Smooth muscle cell (in vitro differentiated cells): ENCODE results near the gene SENP2. TPM values are rescaled to one million over a fixed set of nuclear protein-coding genes. Genes with fewer than 3 reads are reported as not detected.

Experiments used
- DNase-seq: peaks from one replicate; lab custom pipeline; 2025; ENCODE audit not compliant: unreplicated experiment; lab: John Stamatoyannopoulos, UW
- H2AFZ ChIP-seq: fragments of 200-600 bp; sonication (generic); 2 replicates; pipeline ENCODE4 v1.6.0; 2016; ENCODE audit warnings: antibody characterized with exemption, low read depth, mild to moderate bottlenecking
- H3F3A ChIP-seq: fragments of 200-600 bp; sonication (generic); 2 replicates; pipeline ENCODE4 v1.6.0; 2017; ENCODE audit warnings: antibody characterized with exemption, low read depth
- H3K27ac ChIP-seq: fragments of 200-600 bp; sonication (generic); 2 replicates; pipeline ENCODE4 v1.5.1; 2016; ENCODE audit warnings: low read depth, mild to moderate bottlenecking
- H3K27me3 ChIP-seq: fragments of 200-600 bp; sonication (generic); 2 replicates; pipeline ENCODE4 v1.6.1; 2016; ENCODE audit warnings: low read depth, mild to moderate bottlenecking
- H3K36me3 ChIP-seq: fragments of 200-600 bp; sonication (generic); 2 replicates; pipeline ENCODE4 v1.5.1; 2016; ENCODE audit warnings: low read depth
- H3K4me1 ChIP-seq: fragments of 200-600 bp; sonication (generic); 2 replicates; pipeline ENCODE4 v1.5.1; 2016; ENCODE audit warnings: low read depth
- H3K4me2 ChIP-seq: fragments of 200-600 bp; sonication (generic); 2 replicates; pipeline ENCODE4 v1.6.0; 2016; ENCODE audit warnings: mild to moderate bottlenecking
- H3K4me3 ChIP-seq: fragments of 200-600 bp; sonication (generic); 2 replicates; pipeline ENCODE4 v1.5.1; 2016; ENCODE audit warnings: mild to moderate bottlenecking
- H3K79me2 ChIP-seq: fragments of 200-600 bp; sonication (generic); 2 replicates; pipeline ENCODE4 v1.6.0; 2016; ENCODE audit warnings: low read depth, mild to moderate bottlenecking
- H3K9ac ChIP-seq: fragments of 200-600 bp; sonication (generic); 2 replicates; pipeline ENCODE4 v1.6.0; 2016; ENCODE audit warnings: low read depth
- H3K9me3 ChIP-seq: fragments of 200-600 bp; sonication (generic); replicated peaks from 2 replicates; pipeline ENCODE4 v1.5.1; 2016; ENCODE audit warnings: low read depth
- H4K20me1 ChIP-seq: fragments of 200-600 bp; sonication (generic); 2 replicates; pipeline ENCODE4 v1.6.0; 2016; ENCODE audit warnings: low read depth
- CTCF ChIP-seq: fragments of 200-600 bp; sonication (generic); IDR thresholded peaks from 2 replicates; pipeline ENCODE4 v1.5.1; 2017; ENCODE audit warnings: borderline replicate concordance, mild to moderate bottlenecking, antibody characterized with exemption; ENCODE audit not compliant: insufficient read depth, poor library complexity, severe bottlenecking
- WGBS: methylation state at CpG from one replicate; pipeline ENCODE4 v1.1.7; 2016; ENCODE audit warnings: low lambda C conversion rate; 5-methylcytosine and 5-hydroxymethylcytosine counted together
- polyA plus RNA-seq: library from polyadenylated mRNA; unstranded; fragments of >200 nt; fragmentation: Nextera tagmentation; extraction: Ambion mirVana; gene quantifications from 2 replicates; pipeline ENCODE4 v1.2.1, GENCODE V29; 2016
- total RNA-seq: library from RNA; depleted of rRNA; stranded (reverse); fragments of >200 nt; gene quantifications from 2 replicates; pipeline ENCODE4 v1.2.3, GENCODE V29; 2014

The SENP2 gene
- total and polyA plus RNA-seq, 2 experiments from 2014 or later, result 22.9 to 27.4 TPM

DNA sequence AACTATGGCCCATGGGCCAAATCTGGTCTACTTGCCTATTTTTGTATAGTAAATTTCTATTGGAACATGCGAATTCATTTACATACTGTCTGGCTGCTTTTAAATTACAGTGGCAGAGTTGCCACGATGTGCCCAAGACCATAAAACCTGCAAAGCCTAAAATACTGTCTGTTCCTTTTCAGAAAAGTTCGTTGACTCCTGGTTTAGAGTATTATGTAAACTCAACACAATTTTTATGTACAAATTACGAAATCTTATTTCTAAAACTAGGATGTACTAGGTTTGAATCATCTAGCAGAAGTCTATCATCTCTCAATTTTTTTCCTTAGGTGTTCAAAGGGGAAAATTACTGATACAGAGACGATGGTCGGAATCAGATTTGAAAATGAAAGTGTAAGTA lies 26.9 kb downstream of the SENP2 start:
- Histone ChIP-seq H4K20me1 (no peaks in the 10 kb centered on the region), H3K9me3 (no peaks in the 10 kb centered on the region), H3K79me2 (no peaks in the 10 kb centered on the region), H2AFZ (no peak overlapping the region), H3K4me1 (no peaks in the 10 kb centered on the region), H3K4me3 (no peak overlapping the region), H3K4me2 (no peak overlapping the region), H3K27ac (no peak overlapping the region), H3K27me3 (no peaks in the 10 kb centered on the region), H3K36me3 (peaks cover 31% of the 10 kb centered on the region), H3F3A (no peaks in the 10 kb centered on the region), H3K9ac (no peak overlapping the region)
- WGBS, result 80% methylated on average over 6 of the region's 6 CpGs
- no peak for DNase-seq
- TF ChIP-seq CTCF, result no peak

GRCh38 chr3:185623939-185624665 lies 38.0 kb downstream of the SENP2 start:
- DNase-seq, result no peak
- 96% methylated on average over 7 of the region's 7 CpGs for WGBS
- H2AFZ ChIP-seq, result no peak overlapping the region

DNA sequence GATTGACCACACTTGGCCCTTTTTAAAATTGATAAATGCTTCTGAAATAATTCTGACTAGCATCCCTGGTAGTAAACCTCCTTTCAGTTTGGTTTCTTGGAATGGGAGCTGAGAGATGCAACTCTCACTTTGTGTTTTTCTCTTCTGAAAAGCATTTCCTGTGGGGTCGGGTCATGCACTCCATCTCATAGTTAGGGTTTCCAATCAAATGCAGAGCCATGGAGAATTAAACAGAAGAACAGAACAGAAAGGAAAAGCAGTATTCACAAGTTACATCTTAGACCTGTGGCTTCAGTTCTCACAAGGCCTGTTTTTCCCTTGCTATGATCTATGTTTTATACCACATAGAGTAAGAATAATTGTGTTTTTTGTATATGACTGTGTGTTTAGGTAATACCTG lies 39.7 kb downstream of the SENP2 start:
- no peaks in the 10 kb centered on the region for H4K20me1 ChIP-seq
- no peak for DNase-seq
- WGBS, result 100% methylated on average over 1 of the region's 1 CpG
- no peak overlapping the region for H3K4me3 ChIP-seq
- no peak overlapping the region for H3K27ac ChIP-seq
- no peak overlapping the region for H3K4me2 ChIP-seq
- H2AFZ ChIP-seq, result no peak overlapping the region
- no peak overlapping the region for H3K9ac ChIP-seq
- H3K4me1 ChIP-seq, result no peaks in the 10 kb centered on the region
- no peaks in the 10 kb centered on the region for H3K9me3 ChIP-seq
- TF ChIP-seq CTCF, result no peak
- H3K27me3 ChIP-seq, result no peaks in the 10 kb centered on the region
- H3K36me3 ChIP-seq, result peaks cover 8% of the 10 kb centered on the region
- H3F3A ChIP-seq, result no peaks in the 10 kb centered on the region
- no peaks in the 10 kb centered on the region for H3K79me2 ChIP-seq

More at GRCh38 chr3:185623939-185624665, 38.0 kb downstream of the SENP2 start:
- no peak overlapping the region for H3K9ac ChIP-seq
- no peak for TF ChIP-seq CTCF
- H3K9me3 ChIP-seq, result no peaks in the 10 kb centered on the region
- H3K27ac ChIP-seq, result no peak overlapping the region
- H3K27me3 ChIP-seq, result no peaks in the 10 kb centered on the region
- H4K20me1 ChIP-seq, result no peaks in the 10 kb centered on the region
- H3K4me1 ChIP-seq, result no peaks in the 10 kb centered on the region
- no peaks in the 10 kb centered on the region for H3K79me2 ChIP-seq
- H3K36me3 ChIP-seq, result peaks cover 8% of the 10 kb centered on the region
- no peak overlapping the region for H3K4me2 ChIP-seq
- H3F3A ChIP-seq, result no peaks in the 10 kb centered on the region
- no peak overlapping the region for H3K4me3 ChIP-seq
